GM21529 (cell line): ENCODE measurements around the gene HSD17B2.
A peak's percentile ranks its signal among the peaks of the same experiment; 100 is the strongest.
"Not testable (repeated sequence)": the region's sequence is repeated elsewhere in the genome, so short reads cannot be mapped to it uniquely, and the experiment has no call there.

Experiments
- ATAC-seq: cut with Tn5 transposase; IDR thresholded peaks from one replicate; pipeline ENCODE4 v1.9.1; 2021; ENCODE audit not compliant: unreplicated experiment

HSD17B2 gene

DNA sequence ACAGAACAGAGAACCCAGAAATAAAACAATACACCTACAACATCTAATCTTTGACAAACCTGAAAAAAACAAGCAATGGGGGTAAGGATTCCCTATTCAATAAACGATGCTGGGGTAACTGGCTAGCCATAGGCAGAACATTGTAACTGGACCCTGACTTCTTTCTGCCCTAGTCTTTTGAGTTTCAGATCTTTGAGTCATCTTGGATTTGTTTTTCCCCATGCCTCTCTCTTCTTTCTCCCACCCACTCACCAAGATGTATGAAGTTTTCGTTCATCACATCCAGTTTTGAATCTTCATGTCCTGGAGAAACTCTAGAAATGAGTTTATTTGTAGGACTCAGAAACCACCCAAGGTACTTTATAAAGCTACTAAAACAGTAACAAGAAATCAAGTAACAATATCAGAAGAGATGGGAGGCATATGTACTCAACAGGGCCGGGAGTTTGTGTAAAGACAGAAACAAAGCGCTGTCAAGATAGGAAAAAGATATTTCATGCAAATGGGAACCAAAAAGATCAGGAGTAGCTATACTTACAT, 39.0 kb downstream of the HSD17B2 start:
- no peak for ATAC-seq

DNA sequence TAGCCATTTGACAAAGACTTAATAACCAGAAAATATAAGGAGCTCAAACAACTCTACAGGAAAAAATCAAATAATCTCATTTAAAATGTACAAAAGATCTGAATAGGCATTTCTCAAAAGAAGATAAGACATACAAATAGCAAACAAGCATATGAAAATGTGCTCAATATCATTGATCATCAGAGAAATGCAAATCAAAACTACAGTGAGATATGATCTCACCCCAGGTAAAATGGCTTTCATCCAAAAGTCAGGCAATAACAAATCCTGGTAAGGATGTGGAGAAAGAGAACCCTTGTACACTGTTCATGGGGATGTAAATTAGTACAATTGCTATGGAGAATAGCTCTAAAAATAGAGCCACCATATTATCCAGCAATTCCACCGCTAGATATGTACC, 43.1 kb downstream of the HSD17B2 start:
- no peak for ATAC-seq

DNA sequence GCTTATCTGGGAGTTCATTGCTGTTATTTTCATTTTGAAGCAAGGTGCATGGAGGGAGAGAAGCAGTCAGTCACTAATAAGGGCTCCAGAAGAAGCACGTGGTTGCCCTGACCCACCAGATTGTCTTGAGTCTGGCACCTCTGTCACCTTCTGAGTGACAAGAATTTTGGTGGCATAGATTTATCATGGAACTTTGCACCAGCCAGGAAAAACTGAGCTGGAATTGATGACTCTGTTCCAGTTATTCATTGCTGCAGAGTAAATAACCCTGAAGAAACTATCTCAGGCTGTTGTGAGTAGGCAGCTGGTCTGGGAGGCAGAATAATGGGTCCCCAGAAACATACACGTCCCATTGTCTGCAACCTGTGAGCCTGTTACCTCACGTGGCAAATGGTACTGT, 44.8 kb downstream of the HSD17B2 start:
- ATAC-seq = no peak

DNA sequence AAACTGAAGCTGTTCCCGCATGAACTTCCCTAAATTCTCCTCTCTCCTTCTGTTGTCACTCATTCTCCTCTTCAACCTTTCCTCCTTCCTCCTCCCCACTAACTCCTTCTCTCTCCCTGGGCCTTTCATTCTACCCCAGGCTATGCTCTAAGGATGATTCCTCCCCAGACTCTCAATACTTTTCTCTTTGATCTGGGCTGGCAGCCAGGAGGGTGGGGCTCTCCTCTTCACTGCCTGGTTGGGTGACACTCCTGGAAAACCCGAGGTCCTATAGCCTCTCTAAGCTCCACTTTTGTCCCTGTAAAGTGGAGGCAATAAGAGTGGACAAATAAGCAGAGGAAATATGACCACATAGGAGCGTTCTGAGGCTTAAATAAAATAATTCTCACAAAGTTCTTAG, 46.2 kb downstream of the HSD17B2 start:
- ATAC-seq = no peak

DNA sequence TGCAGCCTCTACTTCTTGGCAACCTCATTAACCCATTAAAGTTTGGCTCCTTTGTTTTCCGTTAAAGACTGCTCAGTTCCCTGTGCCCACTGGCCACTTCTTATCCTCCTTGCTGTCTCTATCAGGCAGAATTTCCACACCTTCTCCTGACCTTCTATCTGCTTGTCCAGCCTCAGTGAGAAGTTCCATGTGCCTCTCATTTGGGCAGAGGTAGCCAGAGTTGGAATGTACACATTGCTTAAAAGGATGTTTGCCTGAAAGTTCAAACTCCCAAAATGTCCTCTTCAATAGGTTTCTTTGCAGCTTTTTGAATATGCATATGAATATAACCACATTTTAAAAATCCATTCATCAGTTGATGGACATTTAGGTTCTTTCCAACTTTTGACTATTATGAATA, 47.0 kb downstream of the HSD17B2 start:
- no peak for ATAC-seq

DNA sequence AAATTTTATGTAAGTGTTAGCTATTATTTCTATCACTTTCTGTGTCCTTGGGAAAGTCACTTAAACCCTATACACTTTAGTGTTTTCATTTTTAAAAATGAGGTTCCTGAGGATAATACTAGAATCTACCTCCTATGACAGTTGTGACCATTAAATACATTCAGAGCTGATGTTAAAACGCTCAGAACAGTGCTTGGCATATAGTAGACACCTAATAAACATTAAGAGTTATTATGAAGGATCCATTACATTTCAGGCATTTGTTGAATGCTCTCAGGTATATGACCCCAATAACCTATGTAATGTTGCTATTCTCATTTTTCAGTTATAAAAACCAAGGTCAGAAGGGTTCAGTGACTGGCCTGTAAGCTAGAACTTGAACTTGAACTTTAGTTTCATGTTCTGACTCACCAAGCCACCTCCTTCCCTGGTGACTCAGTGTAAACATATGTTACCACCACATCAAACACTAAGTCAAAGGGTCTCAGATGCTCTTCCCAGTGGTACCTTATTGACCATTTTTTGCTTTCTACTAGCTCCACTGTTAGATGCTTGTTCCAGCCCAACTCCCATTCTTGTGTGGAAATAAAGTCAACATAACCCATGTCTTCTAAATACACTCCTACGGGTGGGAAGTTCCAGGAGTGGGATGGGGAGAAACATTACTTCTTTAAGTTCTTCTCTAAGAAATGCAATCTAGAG, 47.6 kb downstream of the HSD17B2 start:
- peak; percentile 52 for ATAC-seq

DNA sequence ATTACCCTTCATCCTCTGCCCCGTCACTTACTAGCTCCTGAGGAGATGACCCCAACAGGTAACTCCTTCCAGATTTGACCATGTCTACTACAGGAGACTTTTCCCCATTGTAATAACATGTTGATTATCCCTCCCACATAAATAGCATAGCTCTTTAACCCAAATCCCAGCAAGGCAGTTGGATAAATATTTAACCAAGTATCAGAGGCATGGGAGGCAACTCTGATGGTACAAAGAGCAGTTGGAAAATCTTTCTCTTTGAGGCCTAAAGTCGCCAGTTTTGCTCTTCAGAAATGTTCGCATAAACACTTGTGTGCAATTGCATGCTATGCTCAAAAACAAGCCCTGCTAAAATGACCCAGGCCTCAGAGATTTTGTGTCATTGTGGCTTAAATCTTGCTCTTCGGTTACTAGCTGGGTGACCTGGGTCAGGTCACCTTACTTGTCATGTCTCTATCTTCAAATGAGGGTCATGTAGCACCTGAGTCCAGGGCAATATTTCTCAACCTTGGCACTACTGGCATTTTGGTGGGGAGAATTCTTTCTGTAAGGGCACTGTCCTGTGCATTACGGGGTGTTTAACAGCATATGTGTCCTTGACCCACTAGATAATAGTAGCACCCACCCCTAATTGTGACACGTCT, 48.8 kb downstream of the HSD17B2 start:
- ATAC-seq = no peak

DNA sequence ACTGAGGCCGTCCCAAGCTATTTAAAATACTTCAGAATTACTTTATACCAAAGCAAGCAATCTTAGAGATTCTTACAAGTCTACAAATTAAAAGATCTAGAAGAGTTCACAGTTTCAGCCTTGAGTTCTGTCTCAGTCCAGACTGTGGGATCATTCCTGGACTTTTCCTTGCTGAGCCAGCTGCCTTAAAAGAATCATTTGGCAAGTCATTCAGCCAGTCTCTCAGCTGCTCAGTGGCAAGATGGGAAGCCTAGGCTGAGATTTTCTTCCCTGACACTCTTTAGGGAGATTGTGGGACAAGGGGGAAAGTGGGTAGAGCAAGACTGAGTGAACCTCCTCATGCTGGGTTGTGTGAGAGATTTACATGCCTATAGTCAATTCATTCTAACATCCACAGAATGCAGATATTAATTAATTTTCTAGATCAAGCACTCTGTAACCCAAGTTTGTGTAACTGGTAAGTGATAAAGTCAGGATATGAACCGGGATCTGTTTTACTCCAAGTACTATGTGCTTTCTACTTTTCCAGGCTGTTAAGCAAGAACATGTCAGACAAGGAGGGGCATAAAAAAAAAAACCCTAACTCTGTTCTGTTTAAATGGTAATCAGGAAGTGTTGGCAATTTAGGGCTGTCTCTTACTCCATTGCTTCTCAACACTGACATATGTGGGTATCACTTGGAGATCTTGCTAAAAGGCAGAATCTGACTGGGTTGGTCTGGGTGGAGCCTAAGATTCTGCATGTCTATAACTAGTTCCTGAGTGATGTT, 50.1 kb downstream of the HSD17B2 start:
- no peak for ATAC-seq

DNA sequence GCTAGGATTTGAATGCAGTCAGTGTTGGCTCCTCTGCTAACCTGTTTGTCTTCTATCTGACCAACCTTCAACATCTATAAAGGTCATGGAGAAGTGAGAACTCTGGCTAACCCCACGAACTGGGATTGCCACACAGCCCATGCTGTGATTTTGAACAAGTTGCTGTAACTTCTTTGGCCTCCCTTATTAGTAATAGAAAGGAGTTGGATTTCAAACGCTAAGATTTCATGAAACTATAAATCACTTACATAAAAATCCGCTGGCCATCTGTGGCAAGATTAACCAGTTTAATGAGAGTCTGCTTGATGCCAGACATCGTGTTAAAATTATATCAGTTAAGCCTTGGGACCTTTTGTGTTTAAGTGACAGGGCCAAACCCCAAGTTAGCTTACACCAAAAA, 53.4 kb downstream of the HSD17B2 start:
- ATAC-seq = no peak

DNA sequence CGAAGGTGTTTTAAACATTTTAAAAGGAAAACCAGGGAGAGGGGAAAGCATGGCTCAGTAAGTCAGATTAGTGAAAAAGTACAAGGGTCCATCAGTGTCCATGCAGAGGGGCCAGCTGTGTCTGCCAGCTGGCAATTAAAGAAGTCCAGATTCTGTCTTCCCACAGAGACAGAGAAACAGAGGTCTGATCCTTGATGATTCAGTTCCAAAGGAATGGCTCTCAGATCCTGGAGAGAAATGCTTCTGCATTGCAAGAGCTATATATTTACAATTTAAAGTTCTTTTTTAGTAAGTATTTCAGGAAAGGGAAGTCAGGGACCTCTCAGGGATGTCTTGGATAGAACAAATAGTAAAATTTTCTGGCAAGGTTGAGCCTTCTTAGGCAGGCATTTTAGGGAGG, 56.2 kb downstream of the HSD17B2 start:
- no peak for ATAC-seq

DNA sequence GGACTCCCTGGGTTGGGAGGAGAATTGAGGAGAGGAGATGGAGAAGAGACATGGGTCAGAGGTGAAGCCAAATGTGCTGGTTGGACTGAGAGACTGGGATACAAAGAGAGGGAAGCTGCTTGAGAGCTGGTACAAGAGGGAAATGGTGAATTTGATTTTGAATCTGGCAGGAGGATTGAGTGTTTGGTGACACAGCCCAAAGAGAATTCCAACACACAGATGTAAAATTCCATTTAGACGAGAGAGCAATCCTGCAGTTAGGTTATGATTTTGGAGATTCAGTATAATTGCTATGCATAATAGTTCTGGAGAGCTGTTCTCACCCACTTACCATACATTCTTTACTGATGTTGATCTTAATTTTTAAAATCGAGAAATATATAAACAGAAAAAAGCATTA, 57.7 kb downstream of the HSD17B2 start:
- no peak for ATAC-seq

DNA sequence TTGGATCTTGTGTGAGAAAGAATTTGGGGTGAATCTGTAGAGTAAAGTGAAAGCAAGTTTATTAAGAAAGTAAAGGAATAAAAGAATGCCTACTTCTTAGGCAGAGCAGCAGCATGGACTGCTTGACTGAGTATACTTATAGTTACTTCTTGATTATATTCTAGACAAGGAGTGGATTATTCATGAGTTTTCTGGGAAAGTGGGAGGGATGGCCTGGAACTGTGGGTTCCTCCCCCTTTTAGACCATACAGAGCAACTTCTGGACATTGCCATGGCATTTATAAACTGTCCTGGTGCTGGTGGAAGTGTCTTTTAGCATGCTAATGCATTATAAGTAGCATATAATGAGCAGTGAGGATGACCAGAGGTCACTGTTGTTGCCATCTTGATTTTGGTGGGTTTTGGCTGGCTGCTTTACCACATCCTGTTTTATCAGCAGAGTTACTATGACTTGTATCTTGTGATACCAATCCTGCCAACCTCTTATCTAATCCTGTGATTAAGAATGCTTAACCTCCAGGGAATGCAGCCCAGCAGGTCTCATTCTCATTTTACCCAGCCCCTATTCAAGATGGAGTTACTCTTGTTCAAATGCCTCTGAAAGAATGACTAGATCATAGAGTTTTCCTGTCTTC, 58.7 kb downstream of the HSD17B2 start:
- ATAC-seq = no peak

DNA sequence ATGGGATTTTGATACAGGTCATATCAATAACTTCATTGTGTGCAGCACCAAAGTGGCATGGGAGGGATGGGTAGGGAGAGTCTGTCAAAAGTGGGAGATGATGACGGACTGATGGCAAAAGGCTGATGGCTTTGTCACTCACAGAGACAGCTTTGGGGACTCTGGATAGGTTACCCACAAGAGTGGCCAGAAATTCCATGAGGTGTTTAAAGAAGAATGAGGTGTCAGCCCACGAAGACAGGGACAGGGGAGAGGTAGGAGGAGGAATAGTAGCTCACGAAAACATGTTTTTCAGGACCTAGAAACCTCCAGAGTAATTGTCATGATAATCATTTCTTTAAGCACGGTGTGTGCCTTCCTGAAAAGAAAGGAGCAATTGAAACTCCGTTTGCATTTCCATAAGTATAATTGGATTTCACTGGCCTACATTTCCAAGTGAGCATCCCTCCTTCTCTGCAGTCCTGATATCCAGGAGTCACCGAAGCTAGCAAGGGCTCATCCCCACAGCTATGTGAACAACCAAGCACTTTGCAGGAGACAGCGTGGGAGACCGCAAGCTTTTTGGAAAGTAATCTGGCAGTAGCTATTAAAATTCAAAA, 60.0 kb downstream of the HSD17B2 start:
- ATAC-seq = no peak

DNA sequence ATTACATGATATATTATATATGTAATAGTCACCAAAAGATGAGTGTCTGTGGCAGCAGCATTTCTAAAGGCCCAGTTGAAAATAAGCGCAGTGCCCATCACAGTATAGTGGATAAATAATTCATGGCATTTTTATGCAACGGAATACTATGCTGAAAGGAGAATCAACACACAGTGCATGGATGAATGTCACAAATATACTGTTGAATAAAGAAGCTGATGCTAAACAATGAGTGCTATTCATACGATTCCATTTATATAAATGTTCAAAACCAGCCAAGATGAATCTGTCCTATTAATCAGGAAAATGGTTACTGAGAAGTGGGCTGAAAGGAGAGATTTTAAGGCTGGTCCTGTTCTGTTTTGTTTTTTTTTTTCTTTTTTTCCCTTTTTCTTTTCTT, 61.6 kb downstream of the HSD17B2 start:
- no peak for ATAC-seq

DNA sequence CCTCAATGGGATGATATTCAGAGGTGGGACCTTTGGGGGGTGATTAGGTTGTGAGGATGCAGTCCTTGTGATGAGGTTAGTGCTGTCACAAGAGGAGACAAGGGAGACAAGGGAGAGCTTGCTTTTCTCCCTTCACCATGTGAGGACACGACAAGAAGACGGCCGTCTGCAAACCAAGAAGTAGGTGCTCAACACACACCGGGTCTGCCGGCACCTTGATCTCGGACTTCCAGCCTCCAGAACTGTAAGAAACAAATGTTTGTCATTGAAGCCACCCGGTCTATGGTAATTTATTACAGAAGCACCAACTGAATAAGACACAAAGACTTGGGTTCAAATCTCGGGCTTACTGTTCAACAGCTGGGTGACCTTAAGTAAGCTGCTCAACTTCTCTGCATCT, 70.1 kb downstream of the HSD17B2 start:
- no peak for ATAC-seq

DNA sequence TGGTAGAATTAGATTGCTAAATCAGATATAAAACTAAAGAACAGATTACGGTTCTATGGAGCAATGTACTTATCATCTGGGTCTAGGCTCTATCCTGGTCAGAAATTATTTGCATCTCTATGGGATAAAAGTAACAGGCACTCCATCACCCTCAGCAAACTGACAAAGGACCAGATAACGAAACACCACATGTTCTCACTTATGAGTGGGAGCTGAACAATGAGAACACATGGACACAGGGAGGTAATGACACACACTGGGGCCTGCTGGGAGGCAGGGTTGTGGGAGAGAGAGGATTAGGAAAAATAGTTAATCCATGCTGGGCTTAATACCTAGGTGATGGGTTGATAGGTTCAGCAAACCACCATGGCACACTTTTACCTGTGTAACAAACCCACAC, 73.0 kb downstream of the HSD17B2 start:
- ATAC-seq = no peak

DNA sequence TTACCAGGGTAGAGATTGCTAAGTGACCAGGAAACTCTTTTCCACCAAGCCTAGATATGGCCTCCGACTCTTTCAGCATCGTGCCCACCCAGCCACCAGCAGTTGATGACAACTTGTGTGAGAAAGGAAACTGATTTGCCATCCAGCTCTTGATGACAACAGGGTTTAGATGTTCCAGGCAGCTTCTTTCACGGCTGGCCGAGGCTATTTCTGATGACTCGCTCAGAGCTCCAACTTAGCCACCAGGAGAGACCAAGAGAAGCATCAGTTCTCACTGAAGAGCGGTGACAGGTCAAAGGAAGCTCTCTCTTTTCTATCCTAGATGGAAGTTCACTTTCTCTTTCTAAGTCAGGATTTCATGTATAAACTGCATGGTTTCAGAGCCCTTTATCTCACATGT, 73.7 kb downstream of the HSD17B2 start:
- ATAC-seq = no peak

DNA sequence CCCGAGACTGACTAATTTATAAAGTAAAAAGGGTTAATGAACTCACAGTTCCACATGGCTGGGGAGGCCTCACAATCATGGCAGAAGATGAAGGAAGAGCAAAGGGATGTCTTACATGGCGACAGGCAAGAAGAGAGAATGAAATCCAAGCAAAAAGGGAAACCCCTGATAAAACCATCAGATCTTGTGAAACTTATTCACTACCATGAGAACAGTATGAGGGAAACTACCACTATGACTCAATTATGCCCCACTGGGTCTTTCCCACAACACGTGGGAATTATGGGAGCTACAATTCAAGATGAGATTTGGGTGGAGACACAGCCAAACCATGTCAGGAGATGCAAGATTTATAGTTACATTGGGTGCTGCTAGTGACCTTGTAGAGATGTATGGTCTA, 74.2 kb downstream of the HSD17B2 start:
- not testable (repeated sequence) for ATAC-seq

DNA sequence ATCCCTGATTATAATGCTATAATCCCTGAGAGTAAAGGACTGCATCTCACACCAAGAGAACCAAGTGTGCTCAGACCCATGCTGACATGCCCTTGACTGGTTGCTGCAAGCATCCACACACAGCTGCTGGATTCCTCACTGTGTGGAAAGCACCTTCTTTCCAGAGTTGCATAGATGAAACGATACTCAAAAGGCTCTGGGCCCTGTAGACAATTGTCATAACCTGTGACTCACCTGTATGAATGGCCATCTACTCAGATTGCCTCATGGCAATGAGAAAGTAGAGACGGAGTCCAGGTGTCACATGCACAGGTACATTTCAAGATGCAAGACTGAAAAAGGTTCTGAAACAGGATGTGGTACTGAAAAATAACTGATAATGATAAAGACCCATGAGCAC, 76.9 kb downstream of the HSD17B2 start:
- no peak for ATAC-seq

DNA sequence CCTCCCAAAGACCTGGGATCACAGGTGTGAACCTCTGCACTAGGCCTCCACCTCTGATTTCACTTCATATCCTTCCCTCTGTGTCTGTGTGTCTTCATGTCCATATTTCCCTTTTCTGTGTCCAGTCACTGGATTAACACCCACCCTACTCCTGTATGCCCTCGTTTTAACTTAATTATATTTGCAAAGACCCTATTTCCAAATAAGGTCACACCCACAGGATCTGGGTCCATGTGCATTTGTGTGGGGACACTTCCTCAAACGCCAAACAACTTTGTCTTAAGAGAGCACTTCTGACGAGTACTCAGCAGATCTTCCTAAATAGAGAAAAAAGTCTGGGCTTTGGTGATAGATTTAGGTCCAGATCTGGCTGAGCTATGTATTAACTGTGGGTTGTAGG, 78.7 kb downstream of the HSD17B2 start:
- ATAC-seq = no peak

DNA sequence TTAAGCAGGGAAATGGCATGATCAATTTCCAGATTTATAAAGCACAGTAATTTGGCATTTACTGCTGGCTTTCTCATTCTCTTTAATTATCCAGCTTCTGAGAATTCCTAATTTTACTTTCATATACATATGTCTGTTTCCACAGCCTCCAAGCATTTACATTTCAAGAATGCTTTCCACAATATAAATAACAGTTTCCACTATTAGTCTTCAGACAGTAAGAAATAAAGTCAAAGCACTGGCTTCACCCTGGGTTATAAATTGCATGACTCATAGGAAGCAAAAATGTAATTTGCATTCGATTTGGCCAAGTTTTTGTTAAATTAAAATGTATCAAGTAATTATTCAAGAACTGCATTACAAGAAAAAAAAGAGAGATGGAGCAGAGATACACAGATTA, 81.5 kb downstream of the HSD17B2 start:
- no peak for ATAC-seq
